Measurements from ENCODE around the gene HOXC13.

The HOXC13 gene

GRCh38 chr12:53955036-53955775 is 16.6 kb downstream of the HOXC13 start:
- DNase-seq: no peak

- DNase-seq: no peak
Measured at GRCh38 chr12:53955776-53956250, 17.2 kb downstream of the HOXC13 start.

GRCh38 chr12:53956251-53956887 is 17.7 kb downstream of the HOXC13 start:
- no peak for DNase-seq

- no peak for DNase-seq
Measured at GRCh38 chr12:53956914-53957536, 18.4 kb downstream of the HOXC13 start.

- DNase-seq: no peak
Measured at GRCh38 chr12:53958128-53958527, 19.5 kb downstream of the HOXC13 start.

DNA sequence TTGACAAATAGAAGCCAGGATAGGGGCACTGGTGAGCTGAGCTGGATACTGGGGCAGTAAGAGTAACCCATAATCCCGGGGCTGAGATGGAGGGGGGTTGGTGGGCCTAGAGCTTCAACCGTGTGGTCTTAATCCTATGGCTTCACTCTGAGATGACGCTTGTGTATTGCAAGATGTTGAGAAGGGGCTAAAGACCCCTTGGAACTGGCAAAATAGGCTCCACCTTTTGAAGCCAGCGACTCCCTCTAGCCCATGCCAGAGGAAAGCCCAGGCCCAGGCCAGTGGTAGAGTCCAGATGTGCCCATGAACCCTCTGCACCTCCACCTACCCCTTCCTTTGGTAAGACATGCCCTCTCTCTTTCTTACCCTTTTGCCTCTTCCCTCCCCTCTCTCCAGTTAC is 20.7 kb downstream of the HOXC13 start:
- no peak for DNase-seq

DNA sequence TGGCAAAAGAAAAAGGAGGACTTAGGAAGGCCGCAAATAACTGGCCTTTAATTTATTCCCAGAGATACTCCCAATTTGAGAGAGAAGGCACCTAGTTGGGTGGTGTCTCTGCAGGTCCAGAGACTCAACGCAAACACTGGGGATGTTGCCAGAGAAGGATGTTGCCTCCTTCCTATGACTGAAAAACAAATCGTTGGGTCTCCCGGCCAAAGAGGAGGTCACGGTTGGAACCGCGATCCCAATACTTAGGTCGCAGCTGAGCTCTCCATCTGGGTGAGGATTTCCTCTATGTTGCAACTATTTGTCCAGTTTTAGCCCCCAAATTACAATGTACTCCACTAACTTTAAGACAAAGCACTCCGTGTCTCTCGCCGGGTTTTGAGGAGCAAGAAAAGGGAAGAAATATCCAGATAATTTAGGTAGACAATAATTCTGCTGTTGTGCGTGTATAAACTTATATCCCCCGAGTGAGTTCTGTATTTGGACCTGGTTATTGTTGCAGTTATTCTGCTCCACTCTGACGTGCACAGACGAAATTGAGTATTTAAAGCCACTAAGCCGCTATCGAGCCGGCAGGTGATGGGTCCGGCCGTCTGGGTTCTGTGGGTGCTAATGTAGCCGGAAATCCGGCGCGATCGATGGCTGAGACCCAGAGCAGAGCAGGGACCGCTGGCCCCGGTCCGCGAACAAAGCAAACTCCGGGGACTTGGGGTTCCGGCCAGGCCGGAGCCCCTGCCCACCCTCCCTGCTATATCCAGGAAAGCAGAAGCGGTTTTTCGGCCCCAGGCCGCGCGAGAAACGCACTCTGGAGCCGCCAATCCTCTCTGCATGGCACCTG is 21.8 kb downstream of the HOXC13 start:
- no peak for DNase-seq

DNA sequence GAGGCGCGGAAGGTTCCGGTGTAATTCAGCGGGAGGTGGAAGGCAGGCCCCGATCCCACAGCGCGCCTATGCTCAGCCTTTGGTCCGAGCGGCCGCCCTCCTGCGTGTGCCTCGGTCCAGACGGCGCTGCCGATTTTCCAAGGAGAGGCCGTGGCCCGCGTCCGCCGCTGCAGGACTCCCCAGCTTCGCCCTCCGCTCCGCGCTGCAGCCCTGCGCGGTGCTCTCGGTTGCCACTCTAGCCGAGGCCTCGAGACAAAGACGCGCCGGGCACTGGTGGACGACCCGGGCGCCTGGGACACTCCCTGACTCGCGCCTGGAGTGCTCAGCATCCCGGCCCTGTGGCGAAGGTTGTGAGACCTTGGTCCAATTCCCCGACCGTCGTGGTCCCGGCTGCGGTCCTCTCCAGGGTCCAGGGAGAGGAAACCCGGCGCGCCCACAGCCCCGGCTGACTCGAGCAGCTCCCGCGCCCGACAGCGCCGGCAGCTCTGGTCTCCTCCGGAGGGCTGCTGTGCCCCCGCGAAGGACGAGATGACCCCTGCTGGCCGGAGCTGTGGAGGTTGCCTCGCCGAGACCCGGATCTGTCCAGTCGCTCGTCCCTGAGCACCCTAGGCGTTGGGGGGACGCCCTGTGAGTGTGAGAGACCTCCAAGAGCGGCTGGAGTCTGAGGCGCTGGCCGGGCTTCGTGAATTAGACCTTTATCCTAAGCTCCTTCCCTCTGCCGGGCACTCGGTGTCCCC is 22.6 kb downstream of the HOXC13 start:
- no peak for DNase-seq

- DNase-seq: no peak
Measured at GRCh38 chr12:53963005-53963404, 24.4 kb downstream of the HOXC13 start.

DNA sequence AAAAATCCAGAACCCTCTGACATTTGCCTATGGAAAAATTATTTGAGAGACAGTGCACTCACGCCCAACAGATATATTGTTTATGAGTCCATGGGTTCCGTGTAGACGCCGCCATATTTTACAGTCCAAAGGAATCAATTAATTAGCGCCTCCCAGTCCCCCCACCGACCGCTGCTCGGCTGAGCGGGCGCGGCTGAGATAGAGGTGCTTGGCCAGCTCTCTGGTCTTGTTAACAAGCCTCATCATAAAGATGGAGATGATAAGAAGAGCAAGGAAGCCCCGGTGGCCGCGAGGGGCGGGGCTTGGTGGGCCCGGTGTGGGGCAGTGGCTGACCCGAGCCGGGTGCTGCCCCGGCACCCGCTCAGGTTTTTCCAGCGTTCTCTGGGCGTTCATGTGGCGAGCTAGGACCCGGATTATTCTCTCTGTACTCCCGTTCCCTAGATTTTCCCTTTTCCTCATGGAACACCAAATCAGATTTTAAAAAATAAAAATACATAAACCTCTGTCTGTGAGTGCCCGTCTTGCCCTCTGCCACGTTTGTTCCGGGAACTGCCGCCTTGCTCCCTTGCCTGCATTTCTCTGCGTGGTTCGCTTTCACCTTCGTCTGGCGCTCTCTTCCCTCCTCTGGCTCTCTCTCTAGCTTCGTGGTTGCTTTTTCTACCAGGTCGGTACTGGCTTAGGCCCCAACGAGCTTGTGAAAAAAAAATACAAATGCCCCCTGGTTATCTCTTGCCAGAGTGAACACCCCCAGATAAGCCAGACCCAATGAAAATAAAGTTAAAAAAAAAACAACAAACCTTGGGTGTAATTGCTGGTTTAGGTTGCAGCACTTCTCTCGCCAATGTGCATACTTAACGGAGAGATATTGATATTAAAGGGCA is 25.0 kb downstream of the HOXC13 start:
- DNase-seq: no peak

- no peak for DNase-seq
Measured at GRCh38 chr12:53964315-53964713, 25.7 kb downstream of the HOXC13 start.

DNA sequence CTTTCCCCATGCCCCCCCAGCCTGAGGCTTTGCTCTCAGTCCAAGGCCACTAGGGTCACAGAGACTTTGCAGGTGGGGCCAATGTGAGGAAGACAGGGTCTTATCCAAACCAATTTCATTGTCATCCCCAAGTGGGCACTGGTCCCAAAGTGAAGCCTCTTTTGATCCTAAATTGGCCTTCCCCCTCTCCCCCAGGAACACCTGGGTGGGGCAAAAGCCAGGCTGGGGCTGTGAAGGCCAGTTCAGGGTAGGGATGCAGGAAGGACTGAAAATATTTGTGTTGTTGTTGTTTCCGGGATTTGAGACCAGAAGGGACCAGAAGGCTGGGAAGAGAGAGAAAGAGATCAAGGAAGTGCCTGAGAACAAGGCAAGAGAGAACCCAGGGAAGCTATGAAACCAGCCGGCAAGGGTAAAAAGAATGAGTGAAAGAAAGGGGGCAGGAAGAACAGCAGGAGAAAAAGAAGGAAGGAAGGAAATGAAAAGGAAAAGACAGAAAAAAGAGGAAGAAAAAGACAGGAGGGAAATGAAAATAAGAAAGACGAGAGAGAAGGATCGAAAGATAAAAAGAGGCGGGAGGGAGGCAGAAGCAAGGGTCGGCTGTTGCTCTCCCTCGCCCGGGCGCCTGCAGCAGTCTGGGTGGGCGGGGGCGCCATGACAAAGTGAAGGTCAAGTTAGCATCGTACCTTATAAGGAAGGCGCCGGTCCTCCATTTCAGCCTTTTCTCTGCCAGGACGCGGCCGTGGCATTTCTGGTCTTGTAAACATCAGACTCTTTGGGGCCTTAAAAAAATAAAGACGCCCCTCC is 26.9 kb downstream of the HOXC13 start:
- DNase-seq: no peak

- DNase-seq: no peak
Measured at GRCh38 chr12:53966085-53966384, 27.4 kb downstream of the HOXC13 start.

DNA sequence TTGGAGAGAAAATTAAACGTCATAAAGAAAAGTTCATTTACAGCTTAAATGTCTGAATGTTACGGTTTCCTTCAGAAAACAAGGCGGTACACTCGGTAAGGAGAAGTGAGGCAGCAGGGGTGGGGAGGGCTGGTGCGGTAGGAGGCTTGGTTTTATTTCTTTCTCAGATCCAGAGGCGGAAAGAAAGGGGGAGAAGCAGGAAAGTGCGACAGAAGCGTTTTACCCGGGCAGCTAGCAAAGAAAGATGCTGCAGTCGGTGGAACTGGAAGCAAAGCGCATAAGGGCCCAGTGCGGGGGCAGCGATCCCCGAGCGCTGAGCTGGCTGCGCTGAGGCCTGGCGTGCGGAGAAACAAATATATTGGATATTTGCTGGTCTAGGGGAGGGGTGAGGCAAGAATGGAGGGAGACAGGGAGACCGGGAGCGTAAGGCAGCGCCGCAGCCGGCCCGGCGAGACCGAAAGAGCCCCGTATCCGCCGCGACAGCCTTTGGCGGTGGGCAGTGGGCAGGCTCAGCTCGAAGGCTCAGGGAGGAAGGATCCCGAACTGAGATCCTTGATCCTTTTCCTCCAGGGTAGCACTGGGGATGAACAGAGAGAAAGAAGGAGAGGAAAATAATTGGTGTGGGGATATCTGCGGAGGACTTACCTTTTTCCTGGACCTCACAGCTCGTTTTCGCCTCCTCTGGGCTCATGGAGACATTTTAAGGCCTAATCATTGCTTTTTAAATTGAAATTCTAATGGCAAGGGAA is 27.9 kb downstream of the HOXC13 start:
- no peak for DNase-seq

DNA sequence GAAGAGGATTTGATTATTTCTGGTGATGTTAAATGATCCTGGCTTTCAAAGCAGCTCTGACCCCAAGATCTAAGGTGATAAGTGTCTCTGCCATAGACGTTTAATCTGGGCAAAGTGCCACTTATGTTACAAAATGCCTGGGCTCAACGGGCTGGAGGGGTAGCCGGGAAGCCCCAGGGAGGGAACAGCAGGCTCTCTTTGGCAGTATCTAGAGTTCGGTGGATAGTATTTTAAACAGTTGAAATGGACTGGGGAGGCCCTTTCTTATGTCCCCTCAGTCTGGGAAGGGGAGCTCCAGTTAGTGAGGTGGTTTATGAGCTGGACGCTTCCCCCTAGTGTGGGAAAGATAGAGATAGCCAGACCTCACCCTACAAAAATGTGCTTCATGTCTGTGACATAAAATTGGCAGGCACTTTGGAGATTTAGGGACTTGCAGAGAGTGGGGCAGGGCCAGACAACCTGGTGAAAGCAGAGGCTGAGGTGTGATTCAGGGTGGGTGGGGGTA is 28.8 kb downstream of the HOXC13 start:
- DNase-seq: no peak

DNA sequence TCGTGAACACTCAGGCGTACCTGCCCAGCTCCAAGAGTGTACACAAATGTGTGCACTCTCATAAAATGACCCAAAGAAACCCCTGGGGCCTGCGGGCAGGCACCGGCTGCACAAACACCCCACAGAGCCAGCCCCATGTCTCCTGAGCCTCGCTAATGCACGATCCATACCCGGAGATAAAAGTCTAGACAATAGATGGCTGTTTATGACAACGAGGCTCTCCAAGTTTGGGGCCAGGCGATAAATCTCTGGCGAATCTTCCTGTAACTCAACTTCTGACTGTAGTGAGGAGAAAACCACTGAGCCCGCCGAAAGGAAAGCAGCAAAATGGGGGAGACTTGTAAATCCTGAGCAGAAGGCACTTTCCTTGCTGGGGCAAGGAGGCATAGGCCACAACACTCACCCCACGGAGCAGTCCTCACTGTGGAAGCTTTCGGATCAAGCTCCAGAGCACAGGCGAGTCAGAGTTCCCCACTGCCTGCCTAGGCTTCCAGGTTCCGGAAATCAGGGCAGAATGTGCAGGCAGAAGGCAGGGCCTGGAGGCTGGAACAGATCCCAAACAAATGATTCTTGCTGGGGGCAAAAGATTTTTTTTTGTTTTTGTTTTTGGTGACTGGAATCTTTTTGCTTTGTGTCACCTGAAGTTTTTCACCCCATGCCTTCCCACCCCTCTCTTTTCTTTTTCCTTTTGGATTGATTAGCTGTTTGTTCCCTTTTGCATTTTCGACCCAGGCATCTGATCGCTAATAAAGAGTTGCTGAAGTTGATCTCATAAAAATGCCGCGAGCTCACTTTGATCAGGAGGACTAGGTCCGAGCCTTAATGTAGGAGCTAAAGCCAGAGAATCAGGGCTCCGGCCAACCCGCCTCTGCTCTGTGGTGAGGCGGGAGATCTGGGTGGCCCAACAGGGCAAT is 29.8 kb downstream of the HOXC13 start:
- no peak for DNase-seq

- DNase-seq: no peak
Measured at GRCh38 chr12:53969588-53970259, 31.1 kb downstream of the HOXC13 start.

- DNase-seq: no peak
Measured at GRCh38 chr12:53970451-53970850, 31.8 kb downstream of the HOXC13 start.

Measured in NCI-H526 (cell line).